Astrocyte of the spinal cord (primary cell): ENCODE results near the gene DGKH.

Experiments used
- DNase-seq: peaks from one replicate; pipeline ENCODE4 v3.0.0; 2011; ENCODE audit warnings: low read depth, low spot score
- H3K4me3 ChIP-seq: 2 replicates; pipeline ENCODE4 v1.5.1; 2011; ENCODE audit warnings: low read depth, mild to moderate bottlenecking, low read length, moderate library complexity
- CTCF ChIP-seq: IDR thresholded peaks from 2 replicates; pipeline ENCODE4 v1.5.1; 2012; ENCODE audit warnings: low read depth, mild to moderate bottlenecking, low read length, inconsistent platforms
- in situ Hi-C: cut with HindIII; loops from 2 replicates; pipeline ENCODE4 v1.10.0; 2017; ENCODE audit warnings: low sequenced_read_pairs

DGKH gene

DNA sequence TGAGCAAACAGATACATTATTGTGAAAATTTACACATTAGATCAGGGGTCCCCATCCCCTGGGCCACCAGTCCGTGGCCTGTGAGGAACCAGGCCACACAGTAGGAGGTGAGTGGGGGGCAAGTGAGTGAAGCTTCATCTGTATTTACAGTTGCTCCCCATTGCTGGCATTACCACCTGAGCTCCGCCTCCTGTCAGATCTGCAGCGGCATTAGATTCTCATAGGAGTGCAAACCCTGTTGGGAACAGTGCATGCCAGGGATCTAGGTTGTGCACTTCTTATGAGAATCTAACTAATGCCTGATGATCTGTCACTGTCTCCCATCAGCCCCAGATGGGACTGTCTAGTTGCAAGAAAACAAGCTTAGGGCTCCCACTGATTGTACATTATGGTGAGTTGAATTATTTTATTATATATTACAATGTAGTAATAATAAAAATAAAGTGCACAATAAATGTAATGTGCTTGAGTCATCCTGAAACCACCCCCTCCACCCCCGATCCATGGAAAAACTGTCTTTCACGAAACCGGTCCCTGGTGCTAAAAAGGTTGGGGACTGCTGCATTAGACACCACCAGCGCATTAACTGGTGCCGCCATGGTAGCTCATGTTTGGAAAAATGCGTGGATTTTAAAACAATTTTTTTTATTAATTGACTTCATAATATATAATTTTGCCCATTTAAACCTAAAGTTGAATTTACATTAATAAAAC is 51.7 kb downstream of the DGKH start:
- in situ Hi-C loops: no loop called here
- no peak for TF ChIP-seq CTCF
- no peak for DNase-seq
- H3K4me3 ChIP-seq: no peak overlapping the region

GRCh38 chr13:42100960-42101359 is 52.5 kb downstream of the DGKH start:
- no peak for TF ChIP-seq CTCF
- in situ Hi-C loops: no loop called here
- no peak for DNase-seq
- no peak overlapping the region for H3K4me3 ChIP-seq

DNA sequence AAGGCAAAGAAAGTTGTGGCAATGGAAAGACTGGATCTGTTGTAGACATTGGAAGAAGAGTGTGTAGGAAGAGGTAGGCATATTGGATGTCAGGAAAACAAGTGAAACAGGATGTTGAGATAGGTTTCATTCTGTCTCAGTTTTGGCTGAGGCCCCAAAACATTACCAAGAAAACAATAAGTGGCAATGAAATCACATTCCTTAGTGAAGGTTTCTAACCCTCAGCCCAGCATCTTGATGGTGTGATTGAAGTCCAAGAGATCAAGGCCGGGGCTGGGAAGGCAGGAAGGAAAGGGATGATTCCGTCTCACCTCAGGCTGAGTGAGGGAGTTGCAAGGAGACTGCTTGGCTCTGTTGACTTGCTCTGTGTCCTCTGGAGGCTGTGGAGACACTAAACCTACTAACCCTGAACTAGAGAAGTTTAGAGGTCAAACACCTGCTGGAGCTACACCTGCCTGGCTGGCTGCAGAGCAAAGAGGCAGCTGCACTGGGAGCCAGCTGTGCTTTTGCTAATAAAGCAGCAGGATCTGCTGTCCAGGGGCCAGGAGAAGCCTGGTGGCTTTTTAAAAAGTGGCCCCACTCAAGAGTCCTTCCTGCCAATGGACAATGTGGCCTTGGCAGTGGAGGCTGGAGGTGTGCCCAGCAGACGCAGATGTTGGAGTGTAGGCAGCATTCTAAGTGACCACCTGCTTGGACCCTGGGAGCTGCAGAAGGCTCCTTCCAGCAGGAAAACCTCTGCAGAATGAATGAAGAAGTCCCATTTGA is 53.6 kb downstream of the DGKH start:
- DNase-seq: no peak
- TF ChIP-seq CTCF: no peak
- H3K4me3 ChIP-seq: no peak overlapping the region
- in situ Hi-C loops: no loop called here

GRCh38 chr13:42102961-42103865 is 54.8 kb downstream of the DGKH start:
- TF ChIP-seq CTCF: no peak
- no peak overlapping the region for H3K4me3 ChIP-seq
- peak; percentile 58 for DNase-seq
- in situ Hi-C loops: no loop called here

- no peak for DNase-seq
- TF ChIP-seq CTCF: no peak
- in situ Hi-C loops: no loop called here
- no peak overlapping the region for H3K4me3 ChIP-seq
These were observed 58.5 kb downstream of the DGKH start for GRCh38 chr13:42106998-42107397.

DNA sequence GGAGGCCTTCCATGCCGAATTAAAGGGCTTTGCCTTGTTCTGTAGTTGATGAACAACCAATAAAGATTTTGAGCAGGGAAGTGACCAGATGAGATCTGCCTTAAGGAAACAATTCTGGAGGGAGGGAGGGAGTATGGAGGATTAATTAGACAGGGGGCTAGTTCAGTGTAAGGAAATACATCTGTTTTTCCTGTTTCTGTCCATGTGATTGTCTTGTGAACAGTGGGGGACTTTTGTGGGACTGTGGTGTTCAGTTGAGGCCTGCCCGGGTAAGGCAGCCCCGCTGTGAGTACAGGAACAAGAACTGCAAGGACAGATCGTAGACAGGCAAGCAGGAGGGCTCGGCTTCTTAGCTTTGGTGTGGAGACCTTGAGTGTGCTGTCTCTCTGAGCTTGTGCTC is 59.0 kb downstream of the DGKH start:
- in situ Hi-C loops: no loop called here
- no peak for DNase-seq
- no peak for TF ChIP-seq CTCF
- H3K4me3 ChIP-seq: no peak overlapping the region
